Stomach (tissue), 9 donors: ENCODE data around the gene CAMKK1. TPM values are rescaled to one million over a fixed set of nuclear protein-coding genes. Genes with fewer than 3 reads are reported as not detected.

ENCODE experiments used
- DNase-seq, 2 donors: peaks; one replicate each; pipeline versions ENCODE4 v3.0.0 to v3.0.0-alpha.2; 2013 to 2019
- H3K27ac ChIP-seq, 5 donors: fragments of 200-600 bp in 4 of 5; sonication (generic) in 4 of 5; one replicate each; pipeline ENCODE4 v1.5.1; 2013 to 2019; ENCODE audit warnings: mild to moderate bottlenecking in 1 of 5, moderate library complexity in 1 of 5
- H3K27me3 ChIP-seq, 3 donors: fragments of 200-600 bp; sonication (generic); one replicate each; pipeline ENCODE4 v1.5.1; 2017 to 2019; ENCODE audit warnings: mixed run types in 1 of 3
- H3K36me3 ChIP-seq, 4 donors: fragments of 200-600 bp; sonication (generic); 1 replicate in 3 of 4; 2 replicates in 1 of 4; pipeline ENCODE4 v1.5.1; 2016 to 2019
- H3K4me1 ChIP-seq, 4 donors: fragments of 200-600 bp; sonication (generic); one replicate each; pipeline ENCODE4 v1.5.1; 2016 to 2019
- H3K4me3 ChIP-seq, 4 donors: fragments of 200-600 bp; sonication (generic) in 3 of 4; one replicate each; pipeline ENCODE4 v1.5.1; 2016 to 2019; ENCODE audit warnings: mild to moderate bottlenecking in 1 of 4
- H3K9me3 ChIP-seq, 4 donors: fragments of 200-600 bp; sonication (generic); one replicate each; pipeline ENCODE4 v1.5.1; 2016 to 2019
- EP300 ChIP-seq: sonication (generic); formaldehyde crosslinking; IDR thresholded peaks from one replicate; pipeline ENCODE4 v1.6.1; 2017; ENCODE audit warnings: antibody characterized with exemption
- POLR2A ChIP-seq, 4 donors: fragments of 450-650 bp; IDR thresholded peaks; one replicate each; pipeline ENCODE4 v1.6.1; 2016; ENCODE audit warnings: antibody characterized with exemption in 4 of 4, control low read depth in 2 of 4, mild to moderate bottlenecking in 1 of 4, moderate library complexity in 1 of 4
- POLR2AphosphoS5 ChIP-seq, 3 donors: sonication (generic); formaldehyde crosslinking; IDR thresholded peaks; one replicate each; pipeline ENCODE4 v1.6.1; 2016; ENCODE audit warnings: antibody characterized with exemption in 3 of 3
- WGBS, 5 donors: extraction: QIAGEN DNeasy Blood & Tissue Kit in 3 of 5; methylation state at CpG; one replicate each; pipeline versions ENCODE4 v1.1.5 to v1.1.7; 2013 to 2018; 5-methylcytosine and 5-hydroxymethylcytosine counted together
- intact Hi-C: fragments of 100-400 bp; cut with DNase I; formaldehyde crosslinking; loops from one replicate; pipeline ENCODE4 v1.15.1; 2023; ENCODE audit warnings: low total_unique reads
- polyA plus RNA-seq, 3 donors: library from polyadenylated mRNA; stranded (reverse); fragments of 200-250 nt; gene quantifications; one replicate each; pipeline ENCODE4 v1.2.3, GENCODE V29; 2013
- total RNA-seq, 5 donors: library from RNA; depleted of rRNA; stranded (reverse); fragments of >200 nt; gene quantifications; one replicate each; pipeline versions ENCODE4 v1.1.0 to v1.2.3, GENCODE V29; 2014 to 2016
- TF ChIP-seq, protein P1 (sequence below), 7 experiments: fragments of 450-650 bp in 4 of 7; fragments of 200-600 bp in 3 of 7; sonication (generic) in 3 of 7; IDR thresholded peaks; one replicate each; pipeline ENCODE4 v1.5.1; 2016 to 2019; ENCODE audit warnings: antibody characterized with exemption in 7 of 7, control low read depth in 2 of 7, mild to moderate bottlenecking in 1 of 7
- donor health status: healthy with polysubstance abuse.
- donor health status: Bipolar disorder and iron deficiency.
- donor health status: healthy.

CAMKK1 gene
- total and polyA plus RNA-seq, 8 donors = 0.58 to 15.1 (median 4.6) TPM

DNA sequence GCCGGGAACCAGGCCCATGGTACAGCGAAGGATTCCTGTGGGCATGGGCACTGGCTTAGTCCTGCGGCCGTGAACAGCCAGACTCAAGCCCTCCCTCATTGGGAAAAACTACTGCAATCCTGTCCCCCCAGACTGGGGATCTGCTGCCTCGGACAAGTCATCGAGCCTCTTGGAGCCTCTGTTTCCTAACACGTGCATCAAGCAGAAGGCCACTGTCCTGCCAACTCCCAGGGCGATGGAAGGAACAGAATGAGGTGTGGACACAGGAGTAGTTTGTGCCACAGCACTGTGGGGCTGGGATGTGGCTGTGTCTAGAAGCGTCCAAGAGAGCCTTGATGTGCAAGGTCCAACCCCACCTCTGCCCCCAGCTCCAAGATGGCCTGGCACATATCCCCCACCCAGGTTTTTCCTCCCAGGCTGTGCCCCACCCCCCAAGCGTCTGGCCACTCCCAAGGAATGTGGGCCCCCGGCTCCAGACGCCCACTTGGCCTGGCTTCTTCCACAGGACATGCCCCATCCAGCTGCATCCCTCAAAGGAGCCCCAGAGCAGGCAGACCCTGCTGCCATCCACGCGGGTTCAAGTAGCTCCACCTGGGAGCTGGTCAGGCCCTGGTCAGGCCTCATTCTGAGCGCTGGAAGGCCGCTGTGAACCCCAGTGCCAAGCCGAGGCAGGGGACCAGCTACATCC is 3.4 kb downstream of the CAMKK1 start:
- Histone ChIP-seq H3K36me3 (peaks cover 0 to 11% (median 10%) of the 10 kb centered on the region in 4 donors), H3K4me1 (peaks cover 67 to 88% (median 72%) of the 10 kb centered on the region in 4 donors), H3K9me3 (no peaks in the 10 kb centered on the region), H3K27me3 (no peaks in the 10 kb centered on the region), H3K27ac (peak overlapping the region; percentile 73 to 93 (median 87)), H3K4me3 (no peak overlapping the region)
- TF ChIP-seq POLR2A (IDR thresholded peaks at IDR 0.05) (no peak), POLR2AphosphoS5 (IDR thresholded peaks at IDR 0.05) (no peak), EP300 (no peak)
- TF ChIP-seq, protein P1, sequence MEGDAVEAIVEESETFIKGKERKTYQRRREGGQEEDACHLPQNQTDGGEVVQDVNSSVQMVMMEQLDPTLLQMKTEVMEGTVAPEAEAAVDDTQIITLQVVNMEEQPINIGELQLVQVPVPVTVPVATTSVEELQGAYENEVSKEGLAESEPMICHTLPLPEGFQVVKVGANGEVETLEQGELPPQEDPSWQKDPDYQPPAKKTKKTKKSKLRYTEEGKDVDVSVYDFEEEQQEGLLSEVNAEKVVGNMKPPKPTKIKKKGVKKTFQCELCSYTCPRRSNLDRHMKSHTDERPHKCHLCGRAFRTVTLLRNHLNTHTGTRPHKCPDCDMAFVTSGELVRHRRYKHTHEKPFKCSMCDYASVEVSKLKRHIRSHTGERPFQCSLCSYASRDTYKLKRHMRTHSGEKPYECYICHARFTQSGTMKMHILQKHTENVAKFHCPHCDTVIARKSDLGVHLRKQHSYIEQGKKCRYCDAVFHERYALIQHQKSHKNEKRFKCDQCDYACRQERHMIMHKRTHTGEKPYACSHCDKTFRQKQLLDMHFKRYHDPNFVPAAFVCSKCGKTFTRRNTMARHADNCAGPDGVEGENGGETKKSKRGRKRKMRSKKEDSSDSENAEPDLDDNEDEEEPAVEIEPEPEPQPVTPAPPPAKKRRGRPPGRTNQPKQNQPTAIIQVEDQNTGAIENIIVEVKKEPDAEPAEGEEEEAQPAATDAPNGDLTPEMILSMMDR (IDR thresholded peaks at IDR 0.05) = no peak
- DNase-seq = no peak
- intact Hi-C loops = no loop called here
- WGBS, 5 donors = 81 to 91% (median 88%) methylated on average over 16 to 17 of the region's 17 CpGs

DNA sequence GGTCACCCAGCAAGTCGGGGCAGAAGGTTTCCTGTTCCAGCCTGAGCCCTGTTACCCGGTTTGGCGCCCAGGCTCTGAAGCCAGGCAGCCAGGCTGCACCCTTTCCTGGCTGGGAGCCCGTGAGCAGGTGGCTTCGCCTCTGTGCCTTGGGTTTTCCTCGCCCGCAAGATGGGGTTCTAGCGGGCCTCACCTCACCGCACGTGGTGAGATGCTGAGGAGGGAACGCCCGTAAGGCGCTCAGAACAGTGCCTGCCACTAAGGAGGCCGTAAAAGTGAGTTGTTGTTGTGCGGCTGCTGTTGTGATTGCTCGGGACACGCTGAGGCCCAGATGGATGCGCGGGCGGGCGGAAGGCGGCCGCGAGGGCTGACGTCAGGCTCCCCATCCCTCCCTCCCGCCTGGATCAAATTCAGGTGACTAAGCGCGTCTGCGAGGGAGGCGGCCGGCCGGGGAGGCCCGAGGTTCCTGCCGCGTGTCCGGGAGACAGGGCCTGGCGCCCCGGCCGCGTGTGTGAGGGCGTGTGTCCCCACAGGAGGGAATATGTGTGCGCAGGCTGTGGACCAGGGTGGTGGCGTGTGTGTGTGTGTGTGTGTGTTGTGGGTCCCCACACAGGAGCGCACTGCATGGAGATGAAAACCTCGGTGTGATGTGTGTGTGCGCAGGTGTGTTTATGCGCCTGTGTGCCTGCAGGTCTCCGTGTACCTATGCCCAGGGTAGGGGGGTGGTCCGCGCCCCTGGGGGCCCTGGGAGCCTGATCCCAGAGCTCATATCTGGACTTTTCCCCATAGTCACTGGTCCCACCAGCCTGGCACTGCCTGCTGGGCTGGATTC is 4.3 kb downstream of the CAMKK1 start:
- H3K27ac ChIP-seq = peak overlapping the region; percentile 73 to 93 (median 87)
- H3K36me3 ChIP-seq = peaks cover 0 to 20% (median 17%) of the 10 kb centered on the region in 4 donors
- DNase-seq = peak; percentile 81 to 95
- peaks cover 58 to 78% (median 63%) of the 10 kb centered on the region in 4 donors for H3K4me1 ChIP-seq
- H3K4me3 ChIP-seq = peak overlapping the region in 1 of 4 donors; percentile 29
- TF ChIP-seq POLR2A (IDR thresholded peaks at IDR 0.05) (no peak), POLR2AphosphoS5 (IDR thresholded peaks at IDR 0.05) (peak; percentile 56 to 75 (median 58)), EP300 (no peak)
- TF ChIP-seq, protein P1 (IDR thresholded peaks at IDR 0.05) = no peak
- WGBS, 5 donors = 13 to 34% (median 29%) methylated on average over 31 to 50 of the region's 50 CpGs
- H3K27me3 ChIP-seq = no peaks in the 10 kb centered on the region
- no peaks in the 10 kb centered on the region for H3K9me3 ChIP-seq
- intact Hi-C loops = no loop called here

DNA sequence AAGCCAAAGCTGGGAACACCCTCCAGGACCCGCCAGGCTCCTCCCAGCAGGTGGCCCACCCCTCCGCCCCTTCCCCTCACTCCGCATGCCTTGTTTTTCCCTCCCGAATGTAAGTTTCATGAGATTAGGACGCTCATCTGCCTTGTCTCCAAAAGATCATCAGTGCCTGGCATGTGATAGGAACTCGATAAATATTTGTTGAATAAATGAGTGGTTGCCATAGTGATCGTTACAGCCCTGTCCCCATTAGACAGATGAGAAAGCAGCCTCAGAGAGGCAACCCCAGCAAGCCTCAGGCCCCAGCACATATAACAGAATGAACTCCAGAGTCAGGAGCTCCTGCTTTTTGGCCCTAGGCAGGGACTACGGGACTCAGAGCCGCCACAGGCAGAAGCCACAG is 5.0 kb downstream of the CAMKK1 start:
- intact Hi-C loops = no loop called here
- Histone ChIP-seq H3K9me3 (no peaks in the 10 kb centered on the region), H3K27ac (peak overlapping the region; percentile 73 to 93 (median 87)), H3K36me3 (peaks cover 0 to 27% (median 20%) of the 10 kb centered on the region in 4 donors), H3K4me3 (peak overlapping the region in 1 of 4 donors; percentile 29), H3K27me3 (no peaks in the 10 kb centered on the region), H3K4me1 (peaks cover 54 to 75% (median 58%) of the 10 kb centered on the region in 4 donors)
- TF ChIP-seq EP300 = no peak
- TF ChIP-seq POLR2AphosphoS5 (IDR thresholded peaks at IDR 0.05) = no peak
- no peak for TF ChIP-seq POLR2A (IDR thresholded peaks at IDR 0.05)
- TF ChIP-seq, protein P1 (IDR thresholded peaks at IDR 0.05) = no peak
- 52 to 63% (median 58%) methylated on average over 9 of the region's 9 CpGs for WGBS, 5 donors
- DNase-seq = no peak

DNA sequence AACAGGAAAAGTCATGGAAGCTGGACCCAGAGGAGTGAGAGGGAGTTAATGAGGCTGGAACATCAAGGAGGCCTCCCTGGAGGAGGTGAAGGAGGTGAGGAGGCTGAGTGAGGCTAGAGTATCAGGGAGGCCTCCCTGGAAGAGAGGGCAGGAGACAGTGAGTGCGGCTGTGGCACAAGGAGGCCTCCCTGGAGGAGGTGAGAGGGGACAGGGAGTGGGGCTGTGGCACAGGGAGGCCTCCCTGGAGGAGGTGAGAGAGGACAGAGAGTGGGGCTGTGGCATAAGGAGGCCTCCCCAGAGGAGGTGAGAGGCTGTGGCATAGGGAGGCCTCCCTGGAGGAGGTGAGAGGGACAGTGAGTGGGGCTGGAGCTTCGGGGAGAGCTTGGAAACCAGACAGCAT is 5.5 kb downstream of the CAMKK1 start:
- no peak for DNase-seq

More for the DNA sequence above, 5.5 kb downstream of the CAMKK1 start:
- TF ChIP-seq POLR2A (IDR thresholded peaks at IDR 0.05) (no peak), POLR2AphosphoS5 (IDR thresholded peaks at IDR 0.05) (no peak), EP300 (no peak)
- TF ChIP-seq, protein P1 (IDR thresholded peaks at IDR 0.05) = no peak
- Histone ChIP-seq H3K27ac (peak overlapping the region; percentile 53 to 93 (median 87)), H3K4me1 (peaks cover 51 to 72% (median 55%) of the 10 kb centered on the region in 4 donors), H3K9me3 (no peaks in the 10 kb centered on the region), H3K4me3 (no peak overlapping the region), H3K27me3 (no peaks in the 10 kb centered on the region), H3K36me3 (peaks cover 0 to 32% (median 24%) of the 10 kb centered on the region in 4 donors)
- intact Hi-C loops = no loop called here
- WGBS, 5 donors = 70 to 85% (median 79%) methylated on average over 2 of the region's 2 CpGs
